Endothelial cell of umbilical vein (primary cell): Measurements from ENCODE around the gene TRAIP.

Experiments used
- CTCF ChIP-seq, 2 donors: IDR thresholded peaks; 1 replicate in 1 of 2; 2 replicates in 1 of 2; pipeline ENCODE4 v1.5.1; 2011; ENCODE audit warnings: low read length in 2 of 2, mild to moderate bottlenecking in 2 of 2, moderate library complexity in 2 of 2, control low read depth in 1 of 2, inconsistent platforms in 1 of 2, low read depth in 1 of 2; ENCODE audit not compliant: insufficient read depth in 1 of 2; ENCODE audit errors: extremely low read depth in 1 of 2
- EZH2 ChIP-seq: IDR thresholded peaks from 2 replicates; pipeline ENCODE4 v1.6.1; 2012; ENCODE audit warnings: borderline replicate concordance, low read depth, mild to moderate bottlenecking, moderate library complexity, low read length, inconsistent platforms; ENCODE audit not compliant: severe bottlenecking
- POLR2A ChIP-seq: IDR thresholded peaks from 2 replicates; pipeline ENCODE4 v1.6.1; 2012; ENCODE audit warnings: low read depth, mild to moderate bottlenecking, control low read depth, low read length

- TF ChIP-seq CTCF (IDR thresholded peaks at IDR 0.05; ENCODE audit: extremely low read depth in 1 of 2, insufficient read depth in 1 of 2, low read depth in 1 of 2, low read length in 2 of 2) (no peak), POLR2A (no peak), EZH2 (no peak)
These were observed 15.3 kb upstream of the TRAIP start for GRCh38 chr3:49871531-49872153.
